GM12878 (cell line): Measurements from ENCODE around the gene GZMH.

ENCODE experiments used
- CTCF ChIP-seq, 3 experiments: IDR thresholded peaks in 2 of 3; conservative IDR thresholded peaks in 1 of 3; 2 replicates each; pipeline ENCODE4 v1.5.1; 2011; ENCODE audit warnings: low read depth in 3 of 3, low read length in 3 of 3, mild to moderate bottlenecking in 3 of 3, control low read depth in 2 of 3, moderate library complexity in 2 of 3, inconsistent platforms in 1 of 3, mixed read lengths in 1 of 3; ENCODE audit not compliant: control insufficient read depth in 2 of 3, insufficient read depth in 1 of 3; ENCODE audit errors: extremely low read depth in 1 of 3
- E2F4 ChIP-seq: IDR thresholded peaks from 2 replicates; pipeline ENCODE4 v1.6.1; 2012; ENCODE audit warnings: low read depth, low read length, improper control_type of control experiment
- NR2F1 ChIP-seq: fragments of 450-650 bp; conservative IDR thresholded peaks from 2 replicates; pipeline ENCODE4 v1.6.1; 2017; ENCODE audit warnings: mild to moderate bottlenecking
- PKNOX1 ChIP-seq: fragments of 450-650 bp; IDR thresholded peaks from 2 replicates; pipeline ENCODE4 v1.6.1; 2016; ENCODE audit warnings: mild to moderate bottlenecking
- POLR2AphosphoS5 ChIP-seq: IDR thresholded peaks from 2 replicates; pipeline ENCODE4 v1.6.1; 2011; ENCODE audit warnings: mild to moderate bottlenecking, low read length, inconsistent platforms
- RCOR1 ChIP-seq: conservative IDR thresholded peaks from 2 replicates; pipeline ENCODE4 v1.6.1; 2012; ENCODE audit warnings: low read depth, low read length, improper control_type of control experiment
- YBX1 ChIP-seq: fragments of 450-650 bp; IDR thresholded peaks from 2 replicates; pipeline ENCODE4 v1.6.1; 2016; ENCODE audit warnings: antibody characterized with exemption

- TF ChIP-seq E2F4 (no peak), PKNOX1 (no peak), CTCF (IDR thresholded peaks at IDR 0.05 in 2 of 3, conservative IDR thresholded peaks at IDR 0.05 in 1 of 3; ENCODE audit: control insufficient read depth in 2 of 3, extremely low read depth in 1 of 3, insufficient read depth in 1 of 3, low read depth in 3 of 3, low read length in 3 of 3) (no peak), NR2F1 (no peak), RCOR1 (no peak), YBX1 (no peak), POLR2AphosphoS5 (no peak)
These were observed at the start of gene GZMH for GRCh38 chr14:24609655-24610344.
